HG02642 (cell line): Measurements from ENCODE around the gene IDUA.
A peak's percentile ranks its signal among the peaks of the same experiment; 100 is the strongest.

Experiments
- ATAC-seq: cut with Tn5 transposase; IDR thresholded peaks from one replicate; pipeline ENCODE4 v1.9.1; 2021; ENCODE audit warnings: mild to moderate bottlenecking; ENCODE audit not compliant: unreplicated experiment, poor library complexity

IDUA gene

GRCh38 chr4:1013225-1014073 lies 26.6 kb downstream of the IDUA start:
- ATAC-seq: no peak

GRCh38 chr4:1014291-1015167 lies 27.7 kb downstream of the IDUA start:
- no peak for ATAC-seq

GRCh38 chr4:1015179-1015578 lies 28.3 kb downstream of the IDUA start:
- ATAC-seq: no peak

- ATAC-seq: no peak
Observed at GRCh38 chr4:1015746-1016145, 28.9 kb downstream of the IDUA start.

GRCh38 chr4:1017211-1017610 lies 30.4 kb downstream of the IDUA start:
- no peak for ATAC-seq

- no peak for ATAC-seq
Observed at GRCh38 chr4:1017706-1018105, 30.9 kb downstream of the IDUA start.

- no peak for ATAC-seq
Observed at GRCh38 chr4:1018147-1019020, 31.5 kb downstream of the IDUA start.

GRCh38 chr4:1019320-1019719 lies 32.5 kb downstream of the IDUA start:
- ATAC-seq: no peak

- no peak for ATAC-seq
Observed at GRCh38 chr4:1019729-1020470, 33.1 kb downstream of the IDUA start.

GRCh38 chr4:1021386-1022050 lies 34.7 kb downstream of the IDUA start:
- ATAC-seq: peak; percentile 65

GRCh38 chr4:1022051-1022738 lies 35.4 kb downstream of the IDUA start:
- ATAC-seq: no peak

GRCh38 chr4:1022739-1023066 lies 35.9 kb downstream of the IDUA start:
- ATAC-seq: no peak

GRCh38 chr4:1023075-1023640 lies 36.3 kb downstream of the IDUA start:
- no peak for ATAC-seq

GRCh38 chr4:1023895-1024740 lies 37.3 kb downstream of the IDUA start:
- no peak for ATAC-seq

GRCh38 chr4:1024882-1025545 lies 38.2 kb downstream of the IDUA start:
- no peak for ATAC-seq

GRCh38 chr4:1026115-1026514 lies 39.3 kb downstream of the IDUA start:
- ATAC-seq: peak; percentile 52
